ACHN (cell line): Measurements from ENCODE around the gene ANK3.
A peak's percentile ranks its signal among the peaks of the same experiment; 100 is the strongest.
"Not testable (repeated sequence)": the region's sequence is repeated elsewhere in the genome, so short reads cannot be mapped to it uniquely, and the experiment has no call there.

Experiments
- DNase-seq: peaks from one replicate; pipeline ENCODE4 v3.0.0-alpha.2; 2015
- in situ Hi-C: cut with HindIII; loops from 2 replicates; pipeline ENCODE4 v1.10.0; 2017; ENCODE audit warnings: low sequenced_read_pairs, low pct_ligation_motif_present, low pct_unique_long_range_greater_than_20kb

ANK3 gene

GRCh38 chr10:60050366-60050765, 339.3 kb downstream of the ANK3 start:
- no peak for DNase-seq
- in situ Hi-C loops: no loop called here

- in situ Hi-C loops: no loop called here
- peak; percentile 62 for DNase-seq
Measured at GRCh38 chr10:60048091-60048501, 341.6 kb downstream of the ANK3 start.

- in situ Hi-C loops: no loop called here
- DNase-seq: no peak
Measured at GRCh38 chr10:60045571-60045970, 344.1 kb downstream of the ANK3 start.

GRCh38 chr10:60044971-60045370, 344.7 kb downstream of the ANK3 start:
- in situ Hi-C loops: no loop called here
- DNase-seq: no peak

GRCh38 chr10:60044242-60044641, 345.4 kb downstream of the ANK3 start:
- no peak for DNase-seq
- in situ Hi-C loops: no loop called here

- in situ Hi-C loops: no loop called here
- DNase-seq: no peak
Measured at GRCh38 chr10:60043561-60044241, 346.0 kb downstream of the ANK3 start.

GRCh38 chr10:60042914-60043313, 346.8 kb downstream of the ANK3 start:
- DNase-seq: no peak
- in situ Hi-C loops: no loop called here

GRCh38 chr10:60042262-60042661, 347.4 kb downstream of the ANK3 start:
- in situ Hi-C loops: no loop called here
- DNase-seq: no peak

GRCh38 chr10:60041489-60042133, 348.1 kb downstream of the ANK3 start:
- DNase-seq: no peak
- in situ Hi-C loops: no loop called here

- in situ Hi-C loops: no loop called here
Measured at GRCh38 chr10:60040014-60040662, 349.5 kb downstream of the ANK3 start.

GRCh38 chr10:60035984-60036383, 353.7 kb downstream of the ANK3 start:
- in situ Hi-C loops: no loop called here
- DNase-seq: no peak

More at GRCh38 chr10:60040014-60040662, 349.5 kb downstream of the ANK3 start:
- DNase-seq: no peak

- in situ Hi-C loops, DNase-seq: not testable (repeated sequence)
Measured at GRCh38 chr10:60035375-60035774, 354.3 kb downstream of the ANK3 start.

- peak; percentile 56 for DNase-seq
- in situ Hi-C loops: no loop called here
Measured at GRCh38 chr10:60032723-60033122, 357.0 kb downstream of the ANK3 start.

- DNase-seq: no peak
- in situ Hi-C loops: no loop called here
Measured at GRCh38 chr10:60031664-60032063, 358.0 kb downstream of the ANK3 start.

- in situ Hi-C loops: no loop called here
- DNase-seq: no peak
Measured at GRCh38 chr10:60031183-60031582, 358.5 kb downstream of the ANK3 start.

- in situ Hi-C loops: no loop called here
- no peak for DNase-seq
Measured at GRCh38 chr10:60029475-60029874, 360.2 kb downstream of the ANK3 start.

- in situ Hi-C loops: no loop called here
- DNase-seq: no peak
Measured at GRCh38 chr10:60028081-60028480, 361.6 kb downstream of the ANK3 start.

GRCh38 chr10:60025279-60025678, 364.4 kb downstream of the ANK3 start:
- in situ Hi-C loops: no loop called here
- no peak for DNase-seq

- in situ Hi-C loops: no loop called here
Measured at GRCh38 chr10:60024506-60024905, 365.2 kb downstream of the ANK3 start.

More at GRCh38 chr10:60024506-60024905, 365.2 kb downstream of the ANK3 start:
- no peak for DNase-seq
